ENCODE data around the gene ERC2. TPM values are rescaled to one million over a fixed set of nuclear protein-coding genes. Genes with fewer than 3 reads are reported as not detected.

ERC2 gene
- total RNA-seq, 1 experiment from 2014 or later, result 0.77 TPM

- Histone ChIP-seq H3K9me2 (replicated peaks; ENCODE audit: low read length) (no peaks in the 10 kb centered on the region), H3K36me3 (ENCODE audit: low read depth, low read length) (no peaks in the 10 kb centered on the region), H3K4me2 (ENCODE audit: low read length) (no peak overlapping the region), H3K4me1 (ENCODE audit: insufficient read depth, low read length) (no peaks in the 10 kb centered on the region; the same call in 1 of the 2 replicates), H3K27me3 (ENCODE audit: low read length) (no peaks in the 10 kb centered on the region), H4K20me1 (ENCODE audit: low read length) (no peaks in the 10 kb centered on the region), H2AFZ (ENCODE audit: low read length) (no peak overlapping the region), H3K79me2 (ENCODE audit: low read length) (no peaks in the 10 kb centered on the region), H3K9me3 (ENCODE audit: low read length) (no peaks in the 10 kb centered on the region), H3K4me3 (ENCODE audit: low read length) (no peak overlapping the region), H3K27ac (ENCODE audit: low read length) (no peak overlapping the region), H3F3A (ENCODE audit: low read length, unreplicated experiment) (no peaks in the 10 kb centered on the region), H3K9ac (ENCODE audit: low read length) (no peak overlapping the region)
- DNase-seq (peak; percentile 19), ATAC-seq (no peak)
- TF ChIP-seq EZH2phosphoT487 (IDR thresholded peaks at IDR 0.05; ENCODE audit: borderline replicate concordance, low read length) (no peak), EZH2 (IDR thresholded peaks at IDR 0.05; ENCODE audit: low read length, unreplicated experiment) (no peak), CTCF (conservative IDR thresholded peaks at IDR 0.05; ENCODE audit: low read depth, low read length) (no peak)
- BruUV-seq (replicated peaks), result no TSS peak
- POLR2A ChIA-PET (ENCODE audit: unreplicated experiment), result no interaction called here
- CTCF ChIA-PET, result no interaction called here
- intact Hi-C loops (cut with micrococcal nuclease), result no loop called here
These were observed 770.9 kb downstream of the ERC2 start for GRCh38 chr3:55697177-55697865.

- H3K4me2 ChIP-seq (ENCODE audit: low read length), result no peak overlapping the region
- POLR2A ChIA-PET (ENCODE audit: unreplicated experiment), result no interaction called here
These were observed 775.2 kb downstream of the ERC2 start for GRCh38 chr3:55692957-55693558.

More at GRCh38 chr3:55692957-55693558, 775.2 kb downstream of the ERC2 start:
- Histone ChIP-seq H3K79me2 (ENCODE audit: low read length) (no peaks in the 10 kb centered on the region), H4K20me1 (ENCODE audit: low read length) (no peaks in the 10 kb centered on the region), H3K4me1 (ENCODE audit: insufficient read depth, low read length) (no peaks in the 10 kb centered on the region; the same call in 1 of the 2 replicates), H2AFZ (ENCODE audit: low read length) (no peak overlapping the region), H3K9ac (ENCODE audit: low read length) (no peak overlapping the region), H3K36me3 (ENCODE audit: low read depth, low read length) (no peaks in the 10 kb centered on the region), H3K27ac (ENCODE audit: low read length) (no peak overlapping the region), H3F3A (ENCODE audit: low read length, unreplicated experiment) (no peaks in the 10 kb centered on the region), H3K9me2 (replicated peaks; ENCODE audit: low read length) (no peaks in the 10 kb centered on the region), H3K9me3 (ENCODE audit: low read length) (no peaks in the 10 kb centered on the region), H3K27me3 (ENCODE audit: low read length) (no peaks in the 10 kb centered on the region), H3K4me3 (ENCODE audit: low read length) (no peak overlapping the region)
- ATAC-seq (no peak), DNase-seq (no peak)
- CTCF ChIA-PET, result no interaction called here
- no TSS peak for BruUV-seq (replicated peaks)
- intact Hi-C loops (cut with micrococcal nuclease), result no loop called here
- no peak for TF ChIP-seq EZH2phosphoT487 (IDR thresholded peaks at IDR 0.05; ENCODE audit: borderline replicate concordance, low read length)
- TF ChIP-seq CTCF (conservative IDR thresholded peaks at IDR 0.05; ENCODE audit: low read depth, low read length), result no peak
- TF ChIP-seq EZH2 (IDR thresholded peaks at IDR 0.05; ENCODE audit: low read length, unreplicated experiment), result no peak

Data from PC-3 (cell line).